ENCODE data around the gene CST2. TPM values are rescaled to one million over a fixed set of nuclear protein-coding genes. Genes with fewer than 3 reads are reported as not detected.
"Not testable (repeated sequence)": the region's sequence is repeated elsewhere in the genome, so short reads cannot be mapped to it uniquely, and the experiment has no call there.

The CST2 gene
- total RNA-seq, 1 experiment from 2014 or later, result not detected

GRCh38 chr20:23810349-23810748 lies 16.2 kb downstream of the CST2 start:
- H3K4ac ChIP-seq (ENCODE audit: low read depth, low read length); H3K23ac ChIP-seq (ENCODE audit: insufficient read length, low read depth, low read length); H3T11ph ChIP-seq (ENCODE audit: low read length); H3K27ac ChIP-seq (ENCODE audit: insufficient read length, low read depth, low read length); H3K9me3 ChIP-seq (ENCODE audit: control insufficient read depth, low read depth, low read length); DNase-seq; H3K4me3 Mint-ChIP-seq; H3K18ac ChIP-seq (ENCODE audit: insufficient read length, low read depth, low read length); H2BK12ac ChIP-seq (ENCODE audit: insufficient read length, low read depth, low read length); H2AK5ac ChIP-seq (ENCODE audit: insufficient read length, low read length); H3K4me1 Mint-ChIP-seq; H2AFZ ChIP-seq (ENCODE audit: low read length); H2BK5ac ChIP-seq (ENCODE audit: insufficient read length, low read length); H4K5ac ChIP-seq (ENCODE audit: insufficient read length, low read depth, low read length); H3K27ac Mint-ChIP-seq; H4K91ac ChIP-seq (ENCODE audit: insufficient read length, low read depth, low read length); H4K8ac ChIP-seq (replicated peaks; ENCODE audit: insufficient read length, low read depth, low read length); H3K9ac ChIP-seq (ENCODE audit: extremely low read depth, insufficient read length, low read length); H3K56ac ChIP-seq (ENCODE audit: insufficient read length, low read depth, low read length); H2BK15ac ChIP-seq (ENCODE audit: low read depth, low read length); H3K27me3 Mint-ChIP-seq (ENCODE audit: low read depth); H3K14ac ChIP-seq (ENCODE audit: insufficient read depth, low read length); H2BK20ac ChIP-seq (ENCODE audit: low read depth, low read length, poor library complexity, severe bottlenecking); H3K4me1 ChIP-seq (ENCODE audit: insufficient read depth, low read length); H3K23me2 ChIP-seq (ENCODE audit: insufficient read length, low read depth, low read length, poor library complexity, severe bottlenecking); H3K4me2 ChIP-seq (ENCODE audit: insufficient read depth, insufficient read length, low read length); H4K20me1 ChIP-seq (ENCODE audit: control insufficient read depth, insufficient read depth, insufficient read length); H3K9me3 Mint-ChIP-seq; H3K79me2 ChIP-seq (ENCODE audit: insufficient read depth, low read length); H2BK120ac ChIP-seq (ENCODE audit: low read depth, low read length, poor library complexity, severe bottlenecking); H3K36me3 Mint-ChIP-seq (ENCODE audit: insufficient read depth in 1 of 3, low read depth in 3 of 3); H3K79me1 ChIP-seq (ENCODE audit: insufficient read depth, low read depth, low read length, poor library complexity, severe bottlenecking); H3K27me3 ChIP-seq (ENCODE audit: insufficient read depth, low read length): not testable (repeated sequence)
- WGBS (ENCODE audit: extremely low coverage, insufficient read length, low lambda C conversion rate), result no CpG with 5 or more reads among the region's 2 CpGs
